ENCODE measurements around the gene CHD5. TPM values are rescaled to one million over a fixed set of nuclear protein-coding genes. Genes with fewer than 3 reads are reported as not detected.

CHD5 gene
- total and polyA plus RNA-seq, 4 donors: 0.10 to 0.55 (median 0.31) TPM

- peaks cover 0 to 2% (median 2%) of the 10 kb centered on the region in 3 donors for H3K27me3 ChIP-seq (ENCODE audit: control insufficient read depth in 3 of 3, insufficient read depth in 3 of 3, low read length in 2 of 3)
- DNase-seq (no peak), ATAC-seq (ENCODE audit: insufficient read depth, low FRiP score) (no peak)
- H3K27ac ChIP-seq (ENCODE audit: low read depth in 1 of 2, low read length in 1 of 2): no peak overlapping the region
- TF ChIP-seq CTCF (IDR thresholded peaks at IDR 0.05; ENCODE audit: control extremely low read depth, extremely low read depth): no peak
- no peak overlapping the region for H3K9ac ChIP-seq (ENCODE audit: insufficient read depth in 1 of 2, low read length in 2 of 2)
- 42 to 44% methylated on average over 25 of the region's 25 CpGs for WGBS, 2 donors
- no peak overlapping the region for H3K4me3 ChIP-seq
- H3K9me3 ChIP-seq (ENCODE audit: control insufficient read depth in 4 of 4, insufficient read depth in 3 of 4, low read length in 3 of 4): no peaks in the 10 kb centered on the region
- no peaks in the 10 kb centered on the region for H3K4me1 ChIP-seq (ENCODE audit: control insufficient read depth in 5 of 5, insufficient read depth in 5 of 5, low read length in 5 of 5)
- H3K36me3 ChIP-seq (ENCODE audit: control insufficient read depth in 4 of 4, insufficient read depth in 4 of 4, low read length in 4 of 4): peaks cover 0 to 2% (median 0%) of the 10 kb centered on the region in 4 donors
Observed at GRCh38 chr1:6101826-6102531, 78.1 kb downstream of the CHD5 start.

GRCh38 chr1:6100861-6101783, 79.0 kb downstream of the CHD5 start:
- Histone ChIP-seq H3K4me3 (no peak overlapping the region), H3K4me1 (ENCODE audit: control insufficient read depth in 5 of 5, insufficient read depth in 5 of 5, low read length in 5 of 5) (no peaks in the 10 kb centered on the region), H3K9ac (ENCODE audit: insufficient read depth in 1 of 2, low read length in 2 of 2) (no peak overlapping the region), H3K36me3 (ENCODE audit: control insufficient read depth in 4 of 4, insufficient read depth in 4 of 4, low read length in 4 of 4) (peaks cover 0 to 6% (median 0%) of the 10 kb centered on the region in 4 donors), H3K27me3 (ENCODE audit: control insufficient read depth in 3 of 3, insufficient read depth in 3 of 3, low read length in 2 of 3) (peaks cover 0 to 2% (median 2%) of the 10 kb centered on the region in 3 donors), H3K9me3 (ENCODE audit: control insufficient read depth in 4 of 4, insufficient read depth in 3 of 4, low read length in 3 of 4) (no peaks in the 10 kb centered on the region), H3K27ac (ENCODE audit: low read depth in 1 of 2, low read length in 1 of 2) (no peak overlapping the region)
- WGBS, 2 donors: 50 to 53% methylated on average over 23 of the region's 23 CpGs
- DNase-seq (no peak), ATAC-seq (ENCODE audit: insufficient read depth, low FRiP score) (no peak)
- TF ChIP-seq CTCF (IDR thresholded peaks at IDR 0.05; ENCODE audit: control extremely low read depth, extremely low read depth): no peak

GRCh38 chr1:6099787-6100765, 80.0 kb downstream of the CHD5 start:
- H3K27me3 ChIP-seq (ENCODE audit: control insufficient read depth in 3 of 3, insufficient read depth in 3 of 3, low read length in 2 of 3): peaks cover 0 to 2% (median 2%) of the 10 kb centered on the region in 3 donors
- no peak for TF ChIP-seq CTCF (IDR thresholded peaks at IDR 0.05; ENCODE audit: control extremely low read depth, extremely low read depth)
- H3K9me3 ChIP-seq (ENCODE audit: control insufficient read depth in 4 of 4, insufficient read depth in 3 of 4, low read length in 3 of 4): no peaks in the 10 kb centered on the region
- no peak overlapping the region for H3K27ac ChIP-seq (ENCODE audit: low read depth in 1 of 2, low read length in 1 of 2)
- WGBS, 2 donors: 70 to 71% methylated on average over 26 to 27 of the region's 27 CpGs
- H3K4me3 ChIP-seq: no peak overlapping the region
- DNase-seq (no peak), ATAC-seq (ENCODE audit: insufficient read depth, low FRiP score) (no peak)
- H3K9ac ChIP-seq (ENCODE audit: insufficient read depth in 1 of 2, low read length in 2 of 2): no peak overlapping the region
- H3K36me3 ChIP-seq (ENCODE audit: control insufficient read depth in 4 of 4, insufficient read depth in 4 of 4, low read length in 4 of 4): peaks cover 0 to 7% (median 0%) of the 10 kb centered on the region in 4 donors
- H3K4me1 ChIP-seq (ENCODE audit: control insufficient read depth in 5 of 5, insufficient read depth in 5 of 5, low read length in 5 of 5): no peaks in the 10 kb centered on the region

Data from lung (tissue), 12 donors.